CD1c-positive myeloid dendritic cell (primary cell): ENCODE results near the gene IGDCC3.
A peak's percentile ranks its signal among the peaks of the same experiment; 100 is the strongest.
"Not testable (repeated sequence)": the region's sequence is repeated elsewhere in the genome, so short reads cannot be mapped to it uniquely, and the experiment has no call there.

ENCODE experiments used
- DNase-seq: peaks from one replicate; pipeline ENCODE4 v3.0.0-alpha.2; 2016; ENCODE audit errors: extremely low spot score

IGDCC3 gene

GRCh38 chr15:65406424-65407000 lies 28.7 kb upstream of the IGDCC3 start:
- no peak for DNase-seq

- no peak for DNase-seq
These were observed 28.1 kb upstream of the IGDCC3 start for GRCh38 chr15:65405791-65406423.

- DNase-seq: no peak
These were observed 26.5 kb upstream of the IGDCC3 start for GRCh38 chr15:65404186-65404872.

GRCh38 chr15:65402961-65403360 lies 25.2 kb upstream of the IGDCC3 start:
- DNase-seq: no peak

- DNase-seq: no peak
These were observed 23.9 kb upstream of the IGDCC3 start for GRCh38 chr15:65401611-65402240.

- DNase-seq: peak; percentile 55
These were observed 23.2 kb upstream of the IGDCC3 start for GRCh38 chr15:65400760-65401610.

- no peak for DNase-seq
These were observed 22.2 kb upstream of the IGDCC3 start for GRCh38 chr15:65399997-65400396.

GRCh38 chr15:65399001-65399706 lies 21.4 kb upstream of the IGDCC3 start:
- DNase-seq: no peak

- DNase-seq: not testable (repeated sequence)
These were observed 20.7 kb upstream of the IGDCC3 start for GRCh38 chr15:65398486-65398885.

GRCh38 chr15:65396965-65397317 lies 19.1 kb upstream of the IGDCC3 start:
- DNase-seq: no peak

GRCh38 chr15:65396283-65396964 lies 18.6 kb upstream of the IGDCC3 start:
- no peak for DNase-seq

GRCh38 chr15:65395567-65396202 lies 17.9 kb upstream of the IGDCC3 start:
- no peak for DNase-seq

- no peak for DNase-seq
These were observed 17.1 kb upstream of the IGDCC3 start for GRCh38 chr15:65394936-65395335.

GRCh38 chr15:65394280-65394789 lies 16.5 kb upstream of the IGDCC3 start:
- no peak for DNase-seq

- DNase-seq: no peak
These were observed 15.8 kb upstream of the IGDCC3 start for GRCh38 chr15:65393557-65393956.

GRCh38 chr15:65393091-65393490 lies 15.3 kb upstream of the IGDCC3 start:
- no peak for DNase-seq

- DNase-seq: no peak
These were observed 14.6 kb upstream of the IGDCC3 start for GRCh38 chr15:65392368-65392767.

GRCh38 chr15:65391732-65392131 lies 13.9 kb upstream of the IGDCC3 start:
- DNase-seq: no peak

- no peak for DNase-seq
These were observed 12.6 kb upstream of the IGDCC3 start for GRCh38 chr15:65390447-65390846.

GRCh38 chr15:65389226-65389625 lies 11.4 kb upstream of the IGDCC3 start:
- DNase-seq: no peak
